G401 (cell line): ENCODE measurements around the gene ETFBKMT. TPM values are rescaled to one million over a fixed set of nuclear protein-coding genes. Genes with fewer than 3 reads are reported as not detected.
A peak's percentile ranks its signal among the peaks of the same experiment; 100 is the strongest.

ENCODE experiments used
- DNase-seq: peaks from one replicate; pipeline ENCODE4 v3.0.0-alpha.2; 2015; ENCODE audit warnings: low spot score
- in situ Hi-C: cut with HindIII; loops from 2 replicates; pipeline ENCODE4 v1.10.0; 2016; ENCODE audit warnings: low sequenced_read_pairs, mixed read lengths
- total RNA-seq: library from RNA; depleted of rRNA; stranded (reverse); fragments of >200 nt; shearing (Covaris generic); gene quantifications from 2 replicates; pipeline ENCODE4 v1.2.3, GENCODE V29; 2014; rRNA removed

ETFBKMT gene
- total RNA-seq = 0.86 and 1.8 TPM in 2 replicates

GRCh38 chr12:31659087-31659942 is at the start of gene ETFBKMT:
Gene ETFBKMT, plus strand, starts transcription at chr12:31659688. Its CDS starts 2,266 bp downstream, at chr12:31661954.
- in situ Hi-C loops = no loop called here

GRCh38 chr12:31612819-31613218 is 46.7 kb upstream of the ETFBKMT start:
- in situ Hi-C loops = no loop called here
- DNase-seq = no peak

More at GRCh38 chr12:31659087-31659942, at the start of gene ETFBKMT:
- peak; percentile 97 for DNase-seq

GRCh38 chr12:31618228-31619025 is 41.1 kb upstream of the ETFBKMT start:
- in situ Hi-C loops = no loop called here
- no peak for DNase-seq

GRCh38 chr12:31620311-31620710 is 39.2 kb upstream of the ETFBKMT start:
- DNase-seq = no peak
- in situ Hi-C loops = no loop called here

- in situ Hi-C loops = no loop called here
- no peak for DNase-seq
These were observed 37.5 kb upstream of the ETFBKMT start for GRCh38 chr12:31622038-31622437.

- in situ Hi-C loops = loop anchor here (25.0 kb wide), 1 partner anchor 239 kb away; no protein-coding TSS in a partner anchor
These were observed 33.1 kb upstream of the ETFBKMT start for GRCh38 chr12:31626270-31626995.

GRCh38 chr12:31627456-31628054 is 31.9 kb upstream of the ETFBKMT start:
- DNase-seq = no peak
- in situ Hi-C loops = loop anchor here (25.0 kb wide), 1 partner anchor 240 kb away; no protein-coding TSS in a partner anchor

More at GRCh38 chr12:31626270-31626995, 33.1 kb upstream of the ETFBKMT start:
- DNase-seq = no peak

- in situ Hi-C loops = loop anchor here (25.0 kb wide), 1 partner anchor 243 kb away; no protein-coding TSS in a partner anchor
- DNase-seq = peak; percentile 75
These were observed 29.4 kb upstream of the ETFBKMT start for GRCh38 chr12:31629756-31630732.

- no peak for DNase-seq
- in situ Hi-C loops = loop anchor here (25.0 kb wide), 1 partner anchor 244 kb away; no protein-coding TSS in a partner anchor
These were observed 28.3 kb upstream of the ETFBKMT start for GRCh38 chr12:31631023-31631724.

- no peak for DNase-seq
- in situ Hi-C loops = loop anchor here (25.0 kb wide), 1 partner anchor 245 kb away; no protein-coding TSS in a partner anchor
These were observed 27.7 kb upstream of the ETFBKMT start for GRCh38 chr12:31631809-31632208.

- in situ Hi-C loops = loop anchor here (25.0 kb wide), 1 partner anchor 246 kb away; no protein-coding TSS in a partner anchor
- no peak for DNase-seq
These were observed 26.0 kb upstream of the ETFBKMT start for GRCh38 chr12:31633464-31633863.

- in situ Hi-C loops = loop anchor here (25.0 kb wide), 1 partner anchor 247 kb away; no protein-coding TSS in a partner anchor
These were observed 24.9 kb upstream of the ETFBKMT start for GRCh38 chr12:31634620-31635019.

GRCh38 chr12:31641509-31642090 is 17.9 kb upstream of the ETFBKMT start:
- in situ Hi-C loops = loop anchor here (25.0 kb wide), 1 partner anchor 254 kb away; no protein-coding TSS in a partner anchor
- no peak for DNase-seq

More at GRCh38 chr12:31634620-31635019, 24.9 kb upstream of the ETFBKMT start:
- no peak for DNase-seq

GRCh38 chr12:31644536-31644935 is 15.0 kb upstream of the ETFBKMT start:
- in situ Hi-C loops = loop anchor here (25.0 kb wide), 1 partner anchor 257 kb away; no protein-coding TSS in a partner anchor
- no peak for DNase-seq

GRCh38 chr12:31645924-31646323 is 13.6 kb upstream of the ETFBKMT start:
- DNase-seq = no peak
- in situ Hi-C loops = loop anchor here (25.0 kb wide), 1 partner anchor 259 kb away; no protein-coding TSS in a partner anchor

- no peak for DNase-seq
- in situ Hi-C loops = loop anchor here (25.0 kb wide), 1 partner anchor 260 kb away; no protein-coding TSS in a partner anchor
These were observed 12.4 kb upstream of the ETFBKMT start for GRCh38 chr12:31647086-31647491.
